Ishikawa (cell line): ENCODE data around the gene RXFP3.

Experiments
- CEBPB ChIP-seq: IDR thresholded peaks from 2 replicates; pipeline ENCODE4 v1.6.1; 2012
- CREB1 ChIP-seq: IDR thresholded peaks from 2 replicates; pipeline ENCODE4 v1.6.1; 2012; ENCODE audit warnings: low read depth
- EGR1 ChIP-seq: IDR thresholded peaks from 2 replicates; pipeline ENCODE4 v1.6.1; 2012
- EP300 ChIP-seq: IDR thresholded peaks from 2 replicates; pipeline ENCODE4 v1.6.1; 2012; ENCODE audit warnings: borderline replicate concordance
- FOXM1 ChIP-seq: IDR thresholded peaks from 2 replicates; pipeline ENCODE4 v1.6.1; 2012; ENCODE audit warnings: low read depth, borderline replicate concordance
- MAX ChIP-seq: IDR thresholded peaks from 2 replicates; pipeline ENCODE4 v1.6.1; 2012
- NFIC ChIP-seq: IDR thresholded peaks from 2 replicates; pipeline ENCODE4 v1.6.1; 2012
- RAD21 ChIP-seq: IDR thresholded peaks from 2 replicates; pipeline ENCODE4 v1.6.1; 2012; ENCODE audit warnings: low read depth
- REST ChIP-seq: IDR thresholded peaks from 2 replicates; pipeline ENCODE4 v1.6.1; 2012; ENCODE audit warnings: low read depth, mild to moderate bottlenecking
- TAF1 ChIP-seq: IDR thresholded peaks from 2 replicates; pipeline ENCODE4 v1.6.1; 2012; ENCODE audit warnings: low read depth, mild to moderate bottlenecking
- TCF12 ChIP-seq: IDR thresholded peaks from 2 replicates; pipeline ENCODE4 v1.6.1; 2012; ENCODE audit warnings: low read depth
- TEAD4 ChIP-seq: IDR thresholded peaks from 2 replicates; pipeline ENCODE4 v1.6.1; 2012
- USF1 ChIP-seq: IDR thresholded peaks from 2 replicates; pipeline ENCODE4 v1.6.1; 2012
- YY1 ChIP-seq: IDR thresholded peaks from 2 replicates; pipeline ENCODE4 v1.6.1; 2012; ENCODE audit warnings: low read depth
- ZBTB7A ChIP-seq: IDR thresholded peaks from 2 replicates; pipeline ENCODE4 v1.6.1; 2012; ENCODE audit warnings: low read depth

Gene RXFP3

GRCh38 chr5:33964132-33964700 is 28.0 kb downstream of the RXFP3 start:
- TF ChIP-seq REST (no peak), FOXM1 (no peak)

- no peak for TF ChIP-seq TEAD4
- no peak for TF ChIP-seq TAF1
- no peak for TF ChIP-seq EGR1
- TF ChIP-seq RAD21 = no peak
- TF ChIP-seq EP300 = no peak
- no peak for TF ChIP-seq CEBPB
- TF ChIP-seq ZBTB7A = no peak
- TF ChIP-seq TCF12 = no peak
- no peak for TF ChIP-seq USF1
- no peak for TF ChIP-seq YY1
- TF ChIP-seq FOXM1 = no peak
- no peak for TF ChIP-seq NFIC
- no peak for TF ChIP-seq CREB1
- TF ChIP-seq MAX = no peak
- TF ChIP-seq REST = no peak
These were observed 30.6 kb downstream of the RXFP3 start for GRCh38 chr5:33966805-33967204.

GRCh38 chr5:33968211-33969005 is 32.2 kb downstream of the RXFP3 start:
- no peak for TF ChIP-seq NFIC
- no peak for TF ChIP-seq USF1

- TF ChIP-seq RAD21 (peak; percentile 70), NFIC (no peak), YY1 (no peak)
These were observed 33.6 kb downstream of the RXFP3 start for GRCh38 chr5:33969572-33970452.

- no peak for TF ChIP-seq NFIC
- no peak for TF ChIP-seq REST
- no peak for TF ChIP-seq CEBPB
- no peak for TF ChIP-seq RAD21
- TF ChIP-seq FOXM1 = no peak
- no peak for TF ChIP-seq YY1
- no peak for TF ChIP-seq TCF12
- no peak for TF ChIP-seq MAX
These were observed 37.1 kb downstream of the RXFP3 start for GRCh38 chr5:33973271-33973670.
